OCI-LY1 (cell line): ENCODE data around the gene CGB2.

ENCODE experiments used
- H2AFZ ChIP-seq: fragments of 200-600 bp; sonication (generic), shearing (Covaris generic); 2 replicates; pipeline ENCODE4 v1.6.0; 2014; ENCODE audit warnings: antibody characterized with exemption, mild to moderate bottlenecking, low read length
- H3F3A ChIP-seq: fragments of 200-600 bp; sonication (generic), shearing (Covaris generic); 2 replicates; pipeline ENCODE4 v1.6.0; 2014; ENCODE audit warnings: mild to moderate bottlenecking, antibody characterized with exemption, low read length, moderate library complexity; ENCODE audit not compliant: insufficient read depth
- H3K27ac ChIP-seq: fragments of 200-600 bp; sonication (generic); 2 replicates; pipeline ENCODE4 v1.5.1; 2014; ENCODE audit warnings: low read length, mixed run types, mild to moderate bottlenecking, low read depth; ENCODE audit not compliant: poor library complexity, severe bottlenecking
- H3K27me3 ChIP-seq: fragments of 200-600 bp; sonication (generic); 2 replicates; pipeline ENCODE4 v1.6.0; 2014; ENCODE audit warnings: antibody characterized with exemption, mild to moderate bottlenecking, low read length, moderate library complexity; ENCODE audit not compliant: insufficient read depth
- H3K36me3 ChIP-seq: fragments of 200-600 bp; sonication (generic); 2 replicates; pipeline ENCODE4 v1.6.1; 2014; ENCODE audit warnings: mild to moderate bottlenecking, antibody characterized with exemption, low read length, moderate library complexity, mixed read lengths; ENCODE audit not compliant: insufficient read depth
- H3K4me1 ChIP-seq: fragments of 200-600 bp; sonication (generic); 2 replicates; pipeline ENCODE4 v1.5.1; 2014; ENCODE audit warnings: mild to moderate bottlenecking, low read length, moderate library complexity; ENCODE audit not compliant: insufficient read depth, severe bottlenecking
- H3K4me2 ChIP-seq: fragments of 200-600 bp; sonication (generic), shearing (Covaris generic); 2 replicates; pipeline ENCODE4 v1.6.1; 2014; ENCODE audit warnings: low read length
- H3K4me3 ChIP-seq: fragments of 200-600 bp; sonication (generic); 2 replicates; pipeline ENCODE4 v1.5.1; 2014; ENCODE audit warnings: low read length, low read depth, mild to moderate bottlenecking, mixed read lengths; ENCODE audit not compliant: poor library complexity, severe bottlenecking
- H3K79me2 ChIP-seq: fragments of 200-600 bp; shearing (Covaris generic); 2 replicates; pipeline ENCODE4 v1.6.1; 2016; ENCODE audit warnings: mixed run types, low read length, mixed read lengths; ENCODE audit not compliant: insufficient read depth
- H3K9ac ChIP-seq: fragments of 200-600 bp; sonication (generic), shearing (Covaris generic); 2 replicates; pipeline ENCODE4 v1.6.1; 2014; ENCODE audit warnings: mild to moderate bottlenecking, low read length, mixed read lengths
- H3K9me2 ChIP-seq: fragments of 200-600 bp; sonication (generic), shearing (Covaris generic); 2 replicates; pipeline ENCODE4 v1.6.1; 2014; ENCODE audit warnings: low read depth, mild to moderate bottlenecking, low read length, mixed read lengths
- H3K9me3 ChIP-seq: fragments of 200-600 bp; shearing (Covaris generic); 2 replicates; pipeline ENCODE4 v1.6.1; 2014; ENCODE audit warnings: low read length, mixed read lengths
- H4K20me1 ChIP-seq: fragments of 200-600 bp; sonication (generic), shearing (Covaris generic); 2 replicates; pipeline ENCODE4 v1.6.0; 2016; ENCODE audit warnings: mild to moderate bottlenecking, low read length; ENCODE audit not compliant: insufficient read depth
- EZH2 ChIP-seq: fragments of 200-600 bp; sonication (generic), shearing (Covaris generic); IDR thresholded peaks from 2 replicates; pipeline ENCODE4 v1.8.0; 2017; ENCODE audit warnings: borderline replicate concordance, mixed run types, mild to moderate bottlenecking, antibody characterized with exemption, low read length, moderate library complexity, mixed read lengths
- TF ChIP-seq, protein P1 (sequence below): fragments of 200-600 bp; sonication (generic), shearing (Covaris generic); IDR thresholded peaks from 2 replicates; pipeline ENCODE4 v1.5.1; 2017; ENCODE audit warnings: mild to moderate bottlenecking, antibody characterized with exemption, low read length, moderate library complexity, mixed read lengths

CGB2 gene

DNA sequence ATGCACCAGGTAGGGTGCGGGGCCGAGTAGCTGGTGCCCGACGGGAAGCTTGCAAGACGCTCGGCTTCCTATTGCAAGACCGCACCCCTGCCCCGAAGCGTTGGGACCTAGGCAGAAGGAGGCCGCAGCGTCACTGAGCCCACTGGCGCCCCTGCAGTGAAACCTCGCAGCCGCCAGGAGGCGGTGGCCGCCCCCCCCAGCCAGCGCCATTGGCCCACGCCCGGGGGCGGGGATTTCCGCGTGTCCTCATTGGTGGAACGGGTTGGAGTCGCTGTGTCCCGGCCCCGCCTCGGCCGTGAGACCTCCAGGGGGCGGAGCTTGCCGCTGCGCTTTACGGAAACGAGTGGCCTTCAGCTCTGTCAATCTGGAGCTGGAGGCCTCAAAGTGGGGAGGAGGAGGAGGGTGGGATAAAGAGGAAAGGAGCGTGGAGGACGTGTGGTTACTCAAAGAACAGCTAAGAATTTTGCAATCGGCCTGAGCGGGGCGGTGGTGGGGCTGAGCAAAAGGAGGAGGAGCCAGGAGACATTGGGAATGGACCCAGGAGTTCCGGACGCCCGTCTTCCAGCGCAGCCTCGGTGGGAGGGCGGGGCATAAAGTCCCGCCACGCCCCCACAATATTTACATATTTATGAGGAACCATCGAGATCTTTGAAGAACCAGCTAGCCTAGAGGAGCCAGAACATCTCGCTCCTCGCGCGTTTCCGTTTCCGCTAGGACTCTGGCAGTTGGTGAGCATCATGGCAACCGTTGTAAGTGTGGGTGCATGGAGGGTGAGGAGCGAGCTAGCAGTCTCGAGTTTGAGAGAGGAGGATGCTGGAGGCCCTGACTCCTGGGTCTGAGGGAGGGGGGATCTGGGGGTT, 38.3 kb upstream of the CGB2 start, which contains the start of the genes GYS1 and RUVBL2:
TSS of gene GYS1 (minus strand) at position 135 of the 860 bp plus-strand sequence. CDS start 197 bp downstream, outside the sequence.
TSS of gene RUVBL2 (plus strand) at position 713 of the 860 bp plus-strand sequence. CDS start at position 738, 25 bp downstream.
- H2AFZ ChIP-seq, result no peak within 1 kb of the TSS

DNA sequence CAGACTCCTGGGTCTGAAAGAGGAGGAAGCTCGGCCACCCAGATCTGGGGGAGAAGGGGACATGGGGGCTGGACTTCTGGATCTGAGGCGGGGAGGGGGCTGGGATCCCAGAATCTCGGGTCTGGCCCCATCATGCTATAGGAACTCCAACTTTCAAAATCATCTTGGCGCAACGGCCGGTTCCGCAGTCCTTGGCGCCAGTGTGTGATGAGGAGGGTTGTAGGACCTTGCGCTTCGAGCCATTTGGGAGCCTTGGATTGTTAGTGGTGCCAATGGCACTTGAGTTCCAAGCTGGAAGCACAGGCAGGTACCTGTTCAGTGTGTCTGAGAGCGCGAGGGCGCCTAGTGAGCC, 37.7 kb upstream of the CGB2 start:
- H3F3A ChIP-seq, result no peaks in the 10 kb centered on the region
- peak overlapping the region; percentile 100 for H3K4me2 ChIP-seq
- peaks cover under 1% of the 10 kb centered on the region; the same call in 1 of the 2 replicates for H3K36me3 ChIP-seq
- peak overlapping the region; percentile 99 for H3K4me3 ChIP-seq
- TF ChIP-seq, protein P1, sequence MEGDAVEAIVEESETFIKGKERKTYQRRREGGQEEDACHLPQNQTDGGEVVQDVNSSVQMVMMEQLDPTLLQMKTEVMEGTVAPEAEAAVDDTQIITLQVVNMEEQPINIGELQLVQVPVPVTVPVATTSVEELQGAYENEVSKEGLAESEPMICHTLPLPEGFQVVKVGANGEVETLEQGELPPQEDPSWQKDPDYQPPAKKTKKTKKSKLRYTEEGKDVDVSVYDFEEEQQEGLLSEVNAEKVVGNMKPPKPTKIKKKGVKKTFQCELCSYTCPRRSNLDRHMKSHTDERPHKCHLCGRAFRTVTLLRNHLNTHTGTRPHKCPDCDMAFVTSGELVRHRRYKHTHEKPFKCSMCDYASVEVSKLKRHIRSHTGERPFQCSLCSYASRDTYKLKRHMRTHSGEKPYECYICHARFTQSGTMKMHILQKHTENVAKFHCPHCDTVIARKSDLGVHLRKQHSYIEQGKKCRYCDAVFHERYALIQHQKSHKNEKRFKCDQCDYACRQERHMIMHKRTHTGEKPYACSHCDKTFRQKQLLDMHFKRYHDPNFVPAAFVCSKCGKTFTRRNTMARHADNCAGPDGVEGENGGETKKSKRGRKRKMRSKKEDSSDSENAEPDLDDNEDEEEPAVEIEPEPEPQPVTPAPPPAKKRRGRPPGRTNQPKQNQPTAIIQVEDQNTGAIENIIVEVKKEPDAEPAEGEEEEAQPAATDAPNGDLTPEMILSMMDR, result no peak
- no peak for TF ChIP-seq EZH2
- peak overlapping the region; percentile 87 for H3K27ac ChIP-seq
- no peaks in the 10 kb centered on the region for H3K9me3 ChIP-seq
- peaks cover 24% of the 10 kb centered on the region for H3K4me1 ChIP-seq
- no peaks in the 10 kb centered on the region for H3K9me2 ChIP-seq
- no peaks in the 10 kb centered on the region for H3K27me3 ChIP-seq
- H3K79me2 ChIP-seq, result peaks cover 27% of the 10 kb centered on the region
- no peak overlapping the region for H2AFZ ChIP-seq
- no peaks in the 10 kb centered on the region for H4K20me1 ChIP-seq
- peak overlapping the region; percentile 98 for H3K9ac ChIP-seq

More for the DNA sequence above, 38.3 kb upstream of the CGB2 start, which contains the start of the genes GYS1 and RUVBL2:
- Histone ChIP-seq H3K27me3 (no peaks in the 10 kb centered on the region), H3K4me3 (peak within 1 kb of the TSS; percentile 99), H3K79me2 (peaks cover 27% of the 10 kb centered on the region), H3K9me2 (no peaks in the 10 kb centered on the region), H4K20me1 (no peaks in the 10 kb centered on the region), H3K9ac (peak within 1 kb of the TSS; percentile 98), H3F3A (no peaks in the 10 kb centered on the region), H3K4me2 (peak within 1 kb of the TSS; percentile 100), H3K9me3 (no peaks in the 10 kb centered on the region), H3K27ac (peak within 1 kb of the TSS; percentile 87), H3K36me3 (peaks cover 5% of the 10 kb centered on the region; the same call in 1 of the 2 replicates), H3K4me1 (peaks cover 23% of the 10 kb centered on the region)
- no peak for TF ChIP-seq EZH2
- TF ChIP-seq, protein P1, result peak; percentile 82

DNA sequence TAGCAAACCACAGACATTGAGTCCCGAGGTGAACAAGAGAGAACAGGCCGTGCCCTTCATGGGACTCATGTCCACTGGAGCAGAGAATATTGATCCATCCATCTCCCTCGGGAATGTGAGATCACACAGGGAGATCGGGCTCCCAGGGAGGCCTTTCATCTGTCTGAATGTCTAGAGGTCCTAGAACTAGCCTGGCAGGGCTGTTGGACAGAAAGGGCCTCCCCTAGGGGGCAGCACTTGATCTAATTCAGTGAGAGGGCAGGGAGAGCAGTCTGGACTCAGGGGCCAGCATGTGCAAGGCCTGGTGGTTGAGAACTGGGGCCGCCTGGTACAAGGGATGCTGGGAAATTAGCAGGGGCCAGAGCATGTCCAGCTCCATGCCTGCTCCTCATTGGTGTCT, 33.7 kb upstream of the CGB2 start:
- Histone ChIP-seq H3K4me2 (no peak overlapping the region), H4K20me1 (no peaks in the 10 kb centered on the region), H3K9ac (no peak overlapping the region)

More for the DNA sequence above, 33.7 kb upstream of the CGB2 start:
- Histone ChIP-seq H3F3A (no peaks in the 10 kb centered on the region), H3K4me1 (peaks cover 20% of the 10 kb centered on the region), H3K36me3 (peaks cover 27% of the 10 kb centered on the region), H3K79me2 (peaks cover 21% of the 10 kb centered on the region), H3K4me3 (no peak overlapping the region), H3K9me2 (no peaks in the 10 kb centered on the region), H3K27ac (no peak overlapping the region), H2AFZ (no peak overlapping the region), H3K9me3 (no peaks in the 10 kb centered on the region), H3K27me3 (no peaks in the 10 kb centered on the region)
- TF ChIP-seq, protein P1, result peak; percentile 70
- TF ChIP-seq EZH2, result no peak
